AG09309 (cell line): ENCODE results near the gene RCAN1.

Source experiments
- DNase-seq: peaks from one replicate; pipeline ENCODE4 v3.0.0-alpha.2; 2010; ENCODE audit warnings: low read depth
- H3K4me3 ChIP-seq: 2 replicates; pipeline ENCODE4 v1.5.1; 2011; ENCODE audit warnings: mild to moderate bottlenecking, low read depth, low read length, moderate library complexity; ENCODE audit not compliant: control insufficient read depth
- TF ChIP-seq, protein P1 (sequence below): IDR thresholded peaks from 2 replicates; pipeline ENCODE4 v1.5.1; 2011; ENCODE audit warnings: mild to moderate bottlenecking, low read depth, low read length, inconsistent platforms; ENCODE audit not compliant: insufficient read depth, control insufficient read depth; ENCODE audit errors: missing control alignments

The RCAN1 gene

GRCh38 chr21:34517039-34517438, 97.9 kb downstream of the RCAN1 start:
- no peak overlapping the region for H3K4me3 ChIP-seq
- DNase-seq: no peak
- TF ChIP-seq, protein P1, sequence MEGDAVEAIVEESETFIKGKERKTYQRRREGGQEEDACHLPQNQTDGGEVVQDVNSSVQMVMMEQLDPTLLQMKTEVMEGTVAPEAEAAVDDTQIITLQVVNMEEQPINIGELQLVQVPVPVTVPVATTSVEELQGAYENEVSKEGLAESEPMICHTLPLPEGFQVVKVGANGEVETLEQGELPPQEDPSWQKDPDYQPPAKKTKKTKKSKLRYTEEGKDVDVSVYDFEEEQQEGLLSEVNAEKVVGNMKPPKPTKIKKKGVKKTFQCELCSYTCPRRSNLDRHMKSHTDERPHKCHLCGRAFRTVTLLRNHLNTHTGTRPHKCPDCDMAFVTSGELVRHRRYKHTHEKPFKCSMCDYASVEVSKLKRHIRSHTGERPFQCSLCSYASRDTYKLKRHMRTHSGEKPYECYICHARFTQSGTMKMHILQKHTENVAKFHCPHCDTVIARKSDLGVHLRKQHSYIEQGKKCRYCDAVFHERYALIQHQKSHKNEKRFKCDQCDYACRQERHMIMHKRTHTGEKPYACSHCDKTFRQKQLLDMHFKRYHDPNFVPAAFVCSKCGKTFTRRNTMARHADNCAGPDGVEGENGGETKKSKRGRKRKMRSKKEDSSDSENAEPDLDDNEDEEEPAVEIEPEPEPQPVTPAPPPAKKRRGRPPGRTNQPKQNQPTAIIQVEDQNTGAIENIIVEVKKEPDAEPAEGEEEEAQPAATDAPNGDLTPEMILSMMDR: no peak

- no peak for DNase-seq
- H3K4me3 ChIP-seq: no peak overlapping the region
- TF ChIP-seq, protein P1: no peak
Measured at GRCh38 chr21:34514576-34515115, 100.3 kb downstream of the RCAN1 start.

DNA sequence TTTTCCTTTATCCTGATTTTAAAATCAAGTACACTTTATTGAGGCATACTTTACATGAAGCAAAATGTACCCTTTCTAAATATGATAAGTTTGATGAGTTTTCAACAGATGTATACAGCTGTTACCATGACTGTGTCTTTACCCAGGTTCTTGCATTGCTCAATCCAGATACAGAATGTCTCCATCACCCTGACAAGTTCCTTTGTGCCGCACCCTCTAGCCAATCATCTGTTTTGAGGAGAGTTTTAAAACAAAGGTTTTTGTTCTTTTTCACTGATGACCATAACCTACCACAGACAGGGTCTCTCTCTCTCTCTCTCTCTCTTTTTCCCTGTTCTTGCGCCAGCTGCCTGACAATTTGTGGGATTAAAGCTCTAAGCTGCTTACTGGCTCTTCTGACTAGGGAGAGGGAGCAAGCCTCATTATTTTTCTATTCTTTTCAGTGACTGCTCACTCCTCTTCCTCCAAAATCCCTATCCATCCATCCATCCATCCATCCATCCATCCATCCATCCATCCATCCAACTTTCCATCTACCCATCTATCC, 101.7 kb downstream of the RCAN1 start:
- H3K4me3 ChIP-seq: no peak overlapping the region
- DNase-seq: no peak
- TF ChIP-seq, protein P1: no peak

DNA sequence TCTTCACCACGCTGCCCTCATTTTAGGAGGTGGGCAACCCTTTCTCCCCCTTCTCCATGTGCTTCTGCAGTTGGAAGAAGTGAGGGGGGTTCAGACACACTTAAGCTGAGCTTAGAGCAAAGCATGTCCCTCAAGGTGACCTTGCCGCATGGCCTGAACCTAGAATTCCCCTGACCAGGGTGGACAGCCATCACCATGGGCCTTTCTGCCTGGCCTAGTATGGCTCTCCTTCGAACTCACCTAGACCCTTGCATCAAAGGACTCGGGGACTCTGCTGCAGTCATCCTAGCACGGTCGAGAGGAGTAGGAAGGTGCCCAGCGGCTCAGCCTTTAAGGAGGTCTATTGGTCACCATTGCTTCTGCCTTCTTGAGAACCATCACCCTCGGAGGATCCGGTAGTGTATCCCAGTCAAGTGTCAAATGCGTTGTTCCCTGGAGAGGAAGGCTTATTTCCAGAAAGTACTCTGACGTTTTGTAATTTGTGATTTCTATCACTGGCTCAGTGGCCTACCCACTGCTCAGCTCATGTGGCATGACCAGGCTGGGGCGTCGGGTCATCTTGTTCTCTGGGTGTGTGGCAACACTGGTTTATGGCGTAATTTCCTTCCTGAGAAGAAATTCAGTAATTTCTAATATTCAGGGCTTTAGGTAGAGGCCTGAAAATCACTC, 103.0 kb downstream of the RCAN1 start, which contains the start of gene KCNE1:
Gene KCNE1, minus strand, starts transcription at position 424 of the 669 bp plus-strand sequence. CDS start 62,576 bp downstream, outside the sequence.
- no peak for DNase-seq
- H3K4me3 ChIP-seq: no peak within 1 kb of the TSS
- TF ChIP-seq, protein P1: no peak

- TF ChIP-seq, protein P1: no peak
- H3K4me3 ChIP-seq: no peak overlapping the region
- no peak for DNase-seq
Measured at GRCh38 chr21:34511181-34511580, 103.7 kb downstream of the RCAN1 start.

DNA sequence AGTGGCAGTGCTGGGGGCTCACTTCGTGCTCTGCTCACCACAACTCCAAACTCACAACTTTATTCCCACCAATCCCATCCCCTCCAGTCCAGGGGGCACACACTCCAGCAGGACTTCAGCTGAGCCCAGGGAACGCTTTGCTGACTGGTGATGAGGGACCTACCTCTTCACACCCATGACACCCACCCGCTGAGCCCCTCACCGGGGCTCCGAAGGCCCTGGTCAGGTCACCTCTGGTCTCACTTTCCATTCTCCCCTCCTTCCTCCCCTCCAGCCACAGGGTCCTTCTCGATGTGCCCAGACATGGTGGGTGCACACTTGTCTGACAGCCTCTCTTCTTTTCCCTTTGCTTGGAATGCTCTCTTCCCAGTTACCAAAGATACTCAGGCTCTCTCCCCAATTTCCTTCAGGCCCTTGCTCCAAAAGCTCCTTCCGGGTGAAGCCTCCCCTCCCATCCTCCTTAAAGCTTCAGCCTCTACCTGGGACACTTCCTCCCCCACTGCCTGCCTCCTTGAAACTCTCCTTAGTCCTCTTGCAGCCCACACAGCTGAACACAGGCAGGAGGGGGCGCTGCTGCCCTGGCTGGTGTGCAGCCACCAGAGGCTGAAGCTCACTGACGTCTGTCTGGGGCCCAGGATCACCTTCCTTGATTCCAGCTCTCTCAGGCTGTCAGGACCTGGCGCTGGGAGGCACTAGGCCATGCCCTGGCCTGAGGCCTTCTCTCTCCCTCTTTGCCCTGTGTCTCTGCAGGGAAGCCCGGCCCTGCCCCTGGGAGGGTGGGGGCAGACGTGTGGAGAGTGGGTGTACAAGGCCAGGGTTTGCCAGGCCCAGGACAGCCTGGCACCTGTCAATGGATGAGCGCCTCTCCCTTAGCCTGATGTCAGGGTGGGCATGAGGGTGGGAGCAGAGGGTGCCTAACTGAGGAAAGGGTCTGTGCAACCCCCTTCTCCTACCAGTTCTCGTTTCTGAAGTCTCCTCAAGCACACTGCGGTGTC, 104.5 kb downstream of the RCAN1 start:
- TF ChIP-seq, protein P1: peak; percentile 94
- no peak for DNase-seq
- H3K4me3 ChIP-seq: no peak overlapping the region
